Hypothalamus (tissue), 51 donors: ENCODE data around the gene TMC7.

Source experiments
- DNase-seq, 51 donors: peaks; one replicate each; lab custom pipeline; 2025; lab: John Stamatoyannopoulos, UW

Gene TMC7

DNA sequence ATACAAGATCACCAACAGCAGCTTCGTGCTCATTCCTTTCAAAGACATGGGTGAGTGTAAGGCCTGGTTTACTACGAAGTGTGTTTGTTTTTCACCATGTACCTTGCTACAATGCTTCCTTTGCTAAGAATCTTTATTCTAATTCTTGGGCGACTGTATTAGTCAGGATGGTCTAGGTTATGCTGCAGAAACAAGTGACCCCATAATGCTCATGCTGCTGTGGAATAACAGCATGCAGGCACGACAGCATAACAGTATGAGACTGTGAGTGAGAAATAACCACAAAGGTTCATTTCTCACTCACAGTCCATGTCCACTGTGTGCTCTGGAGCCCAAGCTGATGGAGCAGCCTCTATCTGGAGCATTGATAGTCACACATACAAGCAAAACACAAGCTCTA, 38.0 kb downstream of the TMC7 start:
- DNase-seq: no peak

DNA sequence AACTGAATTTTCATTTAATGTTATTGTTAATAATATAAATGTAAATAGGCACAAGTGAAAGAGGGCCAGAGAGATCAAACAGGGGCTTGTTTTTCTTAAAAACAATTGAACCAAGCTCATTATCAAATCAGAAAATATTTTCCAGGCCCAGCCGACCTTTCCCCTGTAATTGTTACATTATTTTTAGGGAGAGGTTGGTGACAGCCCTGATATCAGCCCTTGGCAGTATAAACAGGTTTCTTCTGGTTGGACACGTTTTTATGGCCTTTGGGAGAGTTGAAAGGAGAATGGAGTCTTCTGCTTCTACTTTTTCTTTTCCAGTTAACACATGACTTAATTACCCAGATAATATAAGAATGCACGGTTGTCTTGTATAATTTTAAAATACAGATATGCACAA, 43.7 kb downstream of the TMC7 start:
- DNase-seq: no peak

DNA sequence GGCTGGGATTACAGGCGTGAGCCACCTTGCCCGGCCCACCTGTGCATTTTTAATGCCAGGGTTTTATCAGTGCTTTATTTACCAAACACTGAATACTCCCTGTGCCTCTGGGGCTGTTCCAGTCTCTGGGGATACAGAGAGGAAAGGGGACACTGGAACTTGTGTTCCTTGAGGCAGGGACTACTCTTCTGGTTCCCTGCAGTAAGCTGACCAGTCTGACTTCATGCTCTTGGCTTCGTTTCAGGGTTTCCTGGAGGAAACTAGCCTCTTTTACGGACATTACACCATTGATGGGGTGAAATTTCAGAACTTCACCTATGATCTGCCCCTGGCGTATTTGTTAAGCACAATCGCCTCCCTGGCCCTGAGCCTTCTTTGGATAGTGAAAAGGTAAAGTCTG, 46.2 kb downstream of the TMC7 start:
- DNase-seq: no peak

GRCh38 chr16:19031738-19032137, 48.0 kb downstream of the TMC7 start:
- no peak for DNase-seq

GRCh38 chr16:19033761-19034160, 50.0 kb downstream of the TMC7 start:
- no peak for DNase-seq

- DNase-seq: no peak
Observed at GRCh38 chr16:19040400-19040799, 56.7 kb downstream of the TMC7 start.

- no peak for DNase-seq
Observed at GRCh38 chr16:19044769-19045168, 61.0 kb downstream of the TMC7 start.

DNA sequence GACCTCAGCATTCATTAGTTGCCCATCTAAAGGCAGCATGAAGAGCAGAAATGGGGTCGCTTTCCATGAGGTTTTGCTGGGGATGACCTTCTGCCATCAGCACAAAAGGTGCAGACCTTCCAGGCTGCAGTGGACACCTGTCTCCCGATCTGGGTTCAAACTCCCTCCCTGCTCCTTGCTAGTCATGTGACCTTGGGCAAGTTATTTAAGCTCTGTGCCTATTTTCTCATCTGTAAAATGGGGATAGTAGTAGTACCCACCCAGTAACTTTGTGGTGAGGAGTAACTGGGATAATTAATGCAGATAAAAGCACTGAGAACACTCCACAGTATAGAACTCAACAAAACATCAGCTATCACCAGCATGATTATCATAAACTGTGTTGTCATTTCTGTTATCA, 62.3 kb downstream of the TMC7 start:
- DNase-seq: no peak

- no peak for DNase-seq
Observed at GRCh38 chr16:19062706-19063105, 79.0 kb downstream of the TMC7 start.

DNA sequence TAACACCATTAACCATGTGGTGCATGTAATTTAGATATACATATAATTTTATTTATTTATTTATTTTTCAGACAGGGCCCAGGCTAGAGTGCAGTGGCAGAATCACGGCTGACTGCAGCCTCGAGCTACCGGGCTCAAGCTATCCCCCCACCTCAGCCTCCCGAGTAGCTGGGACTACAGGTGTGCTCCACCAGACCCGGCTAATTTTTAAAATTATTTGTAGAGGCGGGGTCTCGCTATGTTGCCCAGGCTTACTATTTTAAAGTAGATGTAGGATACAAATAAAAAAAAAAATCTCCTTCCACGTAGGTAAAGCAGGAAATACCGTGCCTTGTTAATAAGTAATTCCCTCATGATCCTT, 83.2 kb downstream of the TMC7 start:
- DNase-seq: peak in 1 of 51 donors; percentile 4

DNA sequence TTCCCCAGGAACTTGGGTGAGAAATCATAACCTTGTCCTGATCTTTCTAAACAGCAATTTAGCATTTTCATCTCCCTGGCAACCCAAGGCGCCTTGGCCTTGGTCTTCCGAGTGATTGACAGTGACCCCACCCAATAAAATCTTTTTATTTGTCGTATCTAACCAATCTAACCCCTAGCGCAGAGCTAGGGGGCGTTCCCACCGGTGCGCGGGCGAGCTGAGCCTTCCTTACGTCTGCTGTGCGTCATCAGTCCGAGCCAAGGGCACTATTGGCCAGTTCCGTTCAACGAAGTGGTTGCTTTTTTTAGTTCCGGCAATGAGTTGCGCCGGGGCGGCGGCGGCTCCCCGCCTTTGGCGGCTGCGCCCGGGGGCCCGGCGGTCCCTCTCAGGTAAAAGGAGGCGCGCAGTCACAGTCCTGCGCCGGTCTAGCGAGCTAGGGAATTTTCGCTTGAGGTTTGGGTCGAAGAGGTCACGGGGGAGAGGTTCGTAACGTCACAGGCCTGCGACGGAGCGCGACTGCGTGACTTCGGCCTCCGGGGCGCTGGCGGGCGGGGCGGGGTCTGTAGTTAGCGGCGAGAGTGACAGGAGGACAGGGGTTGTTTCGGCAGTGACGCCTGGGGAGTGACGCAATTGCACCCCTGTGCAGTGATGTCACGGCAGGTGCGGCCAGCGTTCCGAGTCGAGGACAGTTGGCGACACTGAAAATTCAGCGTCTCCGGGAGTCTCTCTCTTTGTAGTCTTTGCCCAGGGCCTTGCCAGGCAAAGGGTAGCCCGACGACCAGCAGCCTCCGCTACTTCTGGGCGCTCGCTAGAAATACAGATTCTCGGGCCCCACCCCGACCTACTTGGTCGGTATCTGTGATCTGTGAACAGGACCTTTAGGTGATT, 83.9 kb downstream of the TMC7 start, which contains the start of gene COQ7:
Gene COQ7, plus strand, starts transcription at position 266 of the 888 bp plus-strand sequence. Its CDS starts 51 bp downstream, at position 317.
- peak; percentile 87 to 99 (median 95) for DNase-seq

- no peak for DNase-seq
Observed at GRCh38 chr16:19068237-19068815, 84.6 kb downstream of the TMC7 start.

DNA sequence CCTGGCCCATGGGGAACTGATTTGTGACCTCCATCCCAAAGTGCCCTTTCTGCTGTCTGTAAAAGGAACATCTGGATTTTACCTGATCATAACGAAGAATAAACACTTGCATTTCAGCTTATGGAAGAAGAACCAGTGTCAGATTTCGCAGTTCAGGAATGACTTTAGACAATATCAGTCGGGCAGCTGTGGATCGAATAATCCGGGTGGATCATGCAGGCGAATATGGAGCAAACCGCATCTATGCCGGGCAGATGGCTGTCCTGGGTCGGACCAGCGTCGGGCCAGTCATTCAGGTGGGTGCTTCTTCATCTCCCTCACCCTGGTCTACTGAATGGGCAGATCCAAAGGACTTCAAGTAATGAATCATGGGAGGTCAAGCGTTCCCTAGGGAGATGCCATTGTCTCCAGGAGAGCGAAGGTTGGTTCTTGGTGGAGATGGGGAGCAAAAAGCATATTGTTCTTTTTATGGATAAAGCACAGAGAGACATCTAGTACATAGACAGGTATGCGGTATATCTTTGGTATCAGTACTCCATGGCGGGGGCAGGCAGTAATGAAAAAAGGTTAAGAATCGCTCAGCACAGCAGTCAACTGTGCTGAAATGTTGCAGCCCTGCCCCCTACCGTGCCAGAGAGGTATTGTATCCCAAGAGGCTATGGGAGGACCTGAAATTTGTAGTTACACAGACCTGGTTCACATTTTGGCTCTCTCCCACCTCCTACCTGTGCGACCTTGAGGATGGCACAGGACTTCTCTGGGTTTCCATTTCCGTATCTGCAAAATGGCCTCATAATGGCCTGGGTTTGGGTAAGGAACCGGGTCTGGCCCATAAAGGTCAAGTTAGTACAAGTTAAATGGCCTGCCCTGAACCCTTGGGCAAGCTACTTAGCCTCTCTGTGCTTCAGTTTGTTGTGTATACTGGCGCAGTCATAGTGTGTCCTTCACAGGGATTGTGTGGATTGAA, 88.4 kb downstream of the TMC7 start:
- peak in 34 of 51 donors; percentile 1 to 59 (median 18) for DNase-seq

GRCh38 chr16:19073344-19073743, 89.6 kb downstream of the TMC7 start:
- no peak for DNase-seq

- no peak for DNase-seq
Observed at GRCh38 chr16:19073863-19074262, 90.1 kb downstream of the TMC7 start.

DNA sequence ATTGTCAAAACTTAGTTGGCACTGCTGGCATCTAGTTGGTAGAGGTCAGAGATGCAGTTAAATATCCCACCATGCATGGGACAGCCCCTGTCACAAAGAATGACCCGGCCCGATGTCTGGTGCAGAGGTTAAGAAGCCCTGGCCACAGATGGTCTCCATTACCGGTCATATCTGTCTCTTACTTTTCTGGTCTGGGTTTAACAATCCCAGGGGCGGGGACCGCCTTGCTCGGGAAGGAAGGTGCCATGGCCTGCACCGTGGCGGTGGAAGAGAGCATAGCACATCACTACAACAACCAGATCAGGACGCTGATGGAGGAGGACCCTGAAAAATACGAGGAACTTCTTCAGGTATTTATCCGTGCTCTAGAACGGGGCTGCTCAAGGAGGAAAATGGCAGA, 91.8 kb downstream of the TMC7 start:
- DNase-seq: no peak

GRCh38 chr16:19077879-19078278, 94.1 kb downstream of the TMC7 start:
- DNase-seq: no peak

DNA sequence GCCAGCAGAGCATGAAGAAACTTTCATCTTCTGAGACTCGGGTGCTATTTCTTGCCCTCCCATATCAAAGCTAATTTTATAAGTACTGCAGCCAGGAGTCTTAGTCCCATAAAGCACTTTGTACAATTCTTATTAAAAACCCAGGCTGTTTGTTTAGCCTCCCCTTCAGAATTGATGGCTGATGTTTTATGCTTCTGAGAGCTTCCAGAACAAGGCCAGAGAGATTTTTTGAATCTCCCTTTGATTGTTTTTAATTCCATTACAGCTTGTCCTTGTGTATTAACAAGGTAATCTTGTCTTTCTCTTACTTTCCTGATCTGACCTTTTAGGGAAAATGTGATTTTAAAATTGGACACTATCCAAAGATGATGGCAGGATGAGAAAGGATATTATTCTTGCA, 99.9 kb downstream of the TMC7 start:
- no peak for DNase-seq

DNA sequence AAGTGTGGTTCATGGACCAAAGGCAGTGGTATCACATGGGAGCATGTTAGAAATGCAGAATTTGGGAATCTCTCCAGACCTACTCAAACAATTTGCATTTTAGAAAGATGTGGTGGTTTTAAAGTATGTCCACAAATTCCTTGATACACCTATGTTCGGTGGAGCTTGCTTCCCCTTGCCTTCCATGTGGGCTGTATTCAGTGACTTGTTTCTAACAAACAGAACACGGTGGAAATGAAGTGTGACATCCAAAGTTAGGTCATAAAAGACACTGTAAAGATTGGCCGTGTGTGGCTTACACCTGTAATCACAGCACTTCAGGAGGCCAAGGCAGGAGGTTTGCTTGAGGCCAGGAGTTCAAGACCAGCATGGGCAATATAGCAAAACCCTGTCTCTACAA, 100.4 kb downstream of the TMC7 start:
- no peak for DNase-seq

DNA sequence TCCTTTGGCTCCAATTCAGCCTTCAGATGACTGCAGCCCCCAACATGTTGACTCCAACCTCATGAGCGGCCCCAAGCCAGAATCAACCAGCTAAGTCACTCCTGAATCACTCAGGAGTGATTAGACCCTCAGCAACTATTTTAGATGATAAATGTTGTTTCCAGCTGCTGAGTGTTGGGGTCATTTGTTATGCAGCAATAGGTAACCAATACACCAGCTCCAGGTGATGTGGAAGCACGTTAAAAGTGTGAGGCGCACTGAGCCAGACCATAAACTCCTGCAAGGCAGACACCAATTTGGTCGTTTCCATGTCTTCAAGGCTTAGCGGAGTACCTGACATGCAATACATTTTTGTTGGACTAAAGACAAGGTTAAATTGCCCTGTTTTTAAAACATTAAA, 101.1 kb downstream of the TMC7 start:
- no peak for DNase-seq

GRCh38 chr16:19085679-19086200, 102.0 kb downstream of the TMC7 start:
- no peak for DNase-seq
